Activated CD4-positive, CD25-positive, alpha-beta regulatory T cell treated with anti-CD3 and anti-CD28 coated beads, Interleukin-2, amount 50 U/mL, for 16 hours (primary cell): ENCODE results near the gene SLF1.

Experiments used
- DNase-seq: peaks from one replicate; pipeline ENCODE4 v3.0.0-alpha.2; 2020; ENCODE audit warnings: low read depth, low spot score

The SLF1 gene

DNA sequence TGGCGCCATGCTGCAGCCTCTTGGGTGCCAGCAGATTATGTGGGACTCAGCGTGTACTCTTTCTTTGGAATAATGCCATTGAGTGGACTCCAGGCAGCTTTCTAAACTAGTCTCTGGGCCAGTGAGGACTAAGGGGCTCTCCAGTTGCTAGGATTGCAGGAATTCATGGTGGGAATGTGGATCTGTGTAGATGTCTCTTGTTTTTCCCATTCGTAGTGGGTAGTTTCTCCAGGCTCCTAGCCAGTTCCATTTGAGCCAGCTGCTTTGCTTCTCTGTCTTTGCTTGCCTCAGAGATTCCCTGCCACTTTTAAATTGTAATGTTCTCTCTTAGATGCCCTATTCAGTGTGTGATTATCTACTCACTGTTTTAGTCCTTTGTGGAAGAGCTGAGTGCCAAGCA lies 42.6 kb downstream of the SLF1 start:
- no peak for DNase-seq

GRCh38 chr5:94667937-94668336 lies 49.5 kb downstream of the SLF1 start:
- no peak for DNase-seq

DNA sequence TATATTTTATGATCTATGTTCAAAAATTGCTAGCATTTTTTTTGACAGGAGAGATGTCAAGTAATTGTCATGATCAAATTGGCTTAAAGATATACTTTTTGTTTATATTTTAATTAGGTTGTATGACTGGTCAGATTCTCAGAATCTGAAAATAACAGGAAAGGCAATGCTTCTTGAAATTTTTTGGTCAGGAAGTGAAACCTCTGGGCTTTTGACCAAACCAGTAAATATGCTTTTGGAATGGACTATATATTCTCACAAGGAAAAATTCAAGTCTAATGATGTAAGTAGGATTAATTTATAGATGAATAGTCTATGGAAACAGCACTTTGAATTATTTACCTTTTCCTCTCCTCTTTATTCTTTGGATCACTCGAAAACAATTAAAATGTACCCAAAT lies 52.3 kb downstream of the SLF1 start:
- no peak for DNase-seq

- no peak for DNase-seq
These were observed 54.3 kb downstream of the SLF1 start for GRCh38 chr5:94672746-94673145.

DNA sequence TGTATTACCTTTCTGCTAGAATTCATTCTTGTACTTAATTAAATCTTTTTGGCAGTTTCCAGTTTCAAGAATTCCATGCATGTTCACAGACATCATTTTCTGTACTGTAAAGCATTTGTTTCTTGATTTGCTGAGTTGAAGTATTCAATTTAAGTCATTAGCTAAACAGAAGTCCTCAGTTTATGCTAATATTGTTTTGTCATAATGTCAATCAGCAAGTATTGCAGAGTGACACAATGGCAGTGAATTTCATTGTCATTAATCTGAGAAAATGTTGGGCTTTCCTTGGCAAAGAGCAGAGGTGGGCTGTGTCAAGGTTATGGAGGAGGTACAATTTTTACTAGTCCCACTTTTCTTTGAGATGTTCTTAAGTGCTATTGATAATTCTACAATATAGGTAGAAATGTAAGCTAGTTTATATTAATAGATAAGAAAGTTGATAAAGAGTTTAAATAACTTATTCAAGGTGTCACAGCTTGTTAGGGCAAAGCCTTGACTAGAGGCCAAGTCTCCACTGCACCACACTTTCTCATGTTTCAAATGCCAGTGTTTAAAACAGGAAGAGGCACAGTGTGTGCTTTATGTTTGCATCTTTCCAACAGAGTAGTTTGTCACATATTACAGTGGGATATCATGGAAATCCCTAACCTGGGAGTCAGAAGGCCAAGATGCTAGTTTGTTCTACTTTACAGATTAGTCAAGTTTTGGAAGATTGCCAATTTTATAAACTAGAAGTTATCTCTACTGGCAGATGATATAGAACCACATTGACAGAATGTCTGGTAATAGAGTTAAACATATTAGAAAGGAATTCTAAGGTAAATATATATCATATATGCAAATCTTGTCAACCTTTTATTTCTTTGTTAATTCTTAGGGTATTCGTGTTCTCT lies 56.3 kb downstream of the SLF1 start:
- no peak for DNase-seq

DNA sequence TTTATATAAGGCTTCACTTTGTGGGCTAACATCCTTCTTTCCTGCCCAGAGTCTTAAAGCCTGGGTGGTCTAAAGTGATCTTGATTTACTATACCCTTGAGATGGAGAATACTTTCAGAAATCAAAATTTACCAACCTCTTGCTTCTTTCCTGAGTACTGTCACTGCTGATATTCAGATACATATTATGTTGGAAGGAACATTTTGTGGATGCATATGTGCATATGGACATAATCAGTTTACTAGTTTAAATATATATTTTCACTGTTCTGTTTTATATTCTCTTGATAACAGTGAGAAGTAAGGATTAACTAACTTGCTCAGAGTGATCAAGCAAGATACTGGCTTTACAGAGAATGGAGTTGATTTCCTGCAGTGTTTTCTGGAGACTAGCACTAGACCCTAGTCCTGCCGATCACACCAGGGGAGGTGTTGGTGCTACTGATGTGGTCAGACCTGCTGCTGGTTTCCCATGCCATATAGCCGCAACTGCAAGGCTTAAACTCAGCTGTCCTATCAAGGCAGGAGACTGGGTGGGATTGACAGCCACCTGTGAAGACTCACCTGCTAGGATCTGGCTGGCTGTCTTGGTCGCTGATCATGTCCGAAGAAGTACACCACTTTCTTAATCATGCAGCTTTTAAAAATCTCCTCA lies 57.6 kb downstream of the SLF1 start:
- DNase-seq, result no peak

DNA sequence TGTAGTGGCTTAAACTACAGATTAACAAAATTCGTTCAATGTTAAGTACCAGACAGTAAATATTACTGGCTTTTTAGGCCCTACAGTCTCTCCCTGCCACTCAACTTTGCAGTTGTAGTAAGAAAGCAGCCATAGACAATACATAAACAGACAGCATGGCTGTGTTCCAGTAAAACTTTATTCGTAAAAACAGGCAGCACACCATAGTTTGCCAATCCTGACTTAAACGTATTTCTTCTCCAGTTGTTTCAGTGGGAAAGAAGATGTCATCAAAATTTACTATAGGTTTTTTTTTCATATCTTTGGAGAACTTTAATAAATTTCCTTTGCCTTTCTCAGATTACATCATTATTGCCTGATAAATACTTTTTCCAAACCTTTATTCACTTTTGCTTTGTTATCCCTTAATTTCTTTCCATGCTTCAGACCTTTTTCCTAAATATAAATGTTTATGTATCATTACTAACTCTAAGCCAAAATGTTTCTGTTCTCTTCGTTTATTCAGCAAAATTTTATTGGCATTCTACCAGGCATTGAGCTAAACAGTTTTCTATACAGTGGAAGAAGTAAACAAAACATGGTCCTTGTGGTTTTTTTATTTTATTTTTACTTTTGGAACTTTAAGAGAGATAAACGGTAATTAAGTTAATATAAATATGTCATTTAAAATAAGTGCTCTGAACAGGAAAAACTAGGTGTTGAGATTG lies 64.5 kb downstream of the SLF1 start:
- DNase-seq, result no peak

GRCh38 chr5:94689908-94690307 lies 71.4 kb downstream of the SLF1 start:
- no peak for DNase-seq

- no peak for DNase-seq
These were observed 72.3 kb downstream of the SLF1 start for GRCh38 chr5:94690778-94691177.

DNA sequence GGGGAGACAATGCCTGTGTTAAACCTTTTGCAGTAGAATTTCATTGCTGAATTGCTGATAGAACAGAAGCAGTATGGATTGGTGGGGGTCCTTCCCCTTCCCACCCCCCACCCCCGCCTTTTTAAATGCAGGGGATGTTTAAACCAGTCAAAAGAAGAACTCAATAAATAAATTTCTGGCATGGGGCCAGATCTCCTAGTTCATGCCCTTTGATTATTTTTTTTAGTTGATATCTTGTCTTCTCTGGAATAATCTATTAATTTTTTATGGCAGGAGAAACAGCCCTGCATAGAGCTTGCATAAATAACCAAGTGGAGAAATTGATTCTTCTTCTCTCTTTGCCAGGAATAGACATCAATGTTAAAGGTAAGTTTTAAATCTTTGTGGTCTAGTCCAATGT lies 72.8 kb downstream of the SLF1 start:
- DNase-seq, result no peak

DNA sequence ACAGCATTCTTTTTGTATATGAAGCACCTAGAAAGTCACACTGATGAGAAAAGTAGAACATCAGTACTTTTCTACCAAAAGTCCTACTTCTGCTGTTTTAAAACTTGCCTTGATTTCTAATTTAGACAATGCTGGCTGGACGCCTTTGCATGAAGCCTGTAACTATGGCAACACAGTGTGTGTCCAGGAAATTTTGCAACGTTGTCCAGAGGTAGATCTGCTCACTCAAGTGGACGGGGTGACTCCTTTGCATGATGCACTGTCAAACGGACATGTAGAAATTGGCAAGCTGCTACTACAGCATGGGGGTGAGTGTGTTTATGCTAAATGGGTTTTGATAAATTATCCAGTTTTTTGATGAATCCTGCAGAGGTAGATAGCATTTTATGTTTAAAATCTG lies 73.5 kb downstream of the SLF1 start:
- no peak for DNase-seq

- no peak for DNase-seq
These were observed 74.1 kb downstream of the SLF1 start for GRCh38 chr5:94692581-94692980.

DNA sequence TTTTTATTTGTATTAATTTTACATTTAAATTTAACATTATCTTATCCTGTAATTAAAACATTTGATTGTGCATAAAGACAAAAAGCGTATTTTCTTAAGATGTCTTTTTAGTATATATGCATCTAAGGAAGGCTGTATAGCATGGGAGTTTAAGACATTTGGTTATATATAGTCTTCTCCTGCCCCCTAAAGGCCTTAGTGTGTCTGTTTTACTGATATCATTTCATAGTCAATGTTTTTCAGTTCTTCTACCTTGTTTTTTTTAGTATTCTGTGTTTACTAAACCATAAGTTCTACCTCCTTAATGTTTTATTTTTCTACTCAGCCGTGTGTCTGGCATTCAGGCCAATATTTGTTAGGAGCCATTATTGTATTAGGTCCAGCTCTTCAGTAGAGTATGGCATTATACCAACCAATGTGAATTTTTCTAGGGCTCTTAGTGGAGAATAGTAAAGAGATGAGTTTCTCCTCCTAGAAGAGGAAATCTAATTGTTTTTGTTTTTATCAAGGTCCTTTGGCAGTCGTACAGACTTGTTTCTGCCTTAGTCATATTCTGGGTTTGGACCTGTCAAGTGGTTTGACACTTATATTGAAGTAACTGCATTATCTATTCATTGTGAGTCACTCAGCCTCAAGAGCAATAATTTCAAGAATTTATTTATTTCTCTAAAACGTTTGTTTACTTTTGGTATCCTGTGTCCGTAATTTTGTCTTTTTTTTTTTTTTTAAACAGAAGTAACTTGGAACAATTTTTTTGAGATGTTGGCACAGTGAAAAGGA lies 74.8 kb downstream of the SLF1 start:
- DNase-seq, result no peak

DNA sequence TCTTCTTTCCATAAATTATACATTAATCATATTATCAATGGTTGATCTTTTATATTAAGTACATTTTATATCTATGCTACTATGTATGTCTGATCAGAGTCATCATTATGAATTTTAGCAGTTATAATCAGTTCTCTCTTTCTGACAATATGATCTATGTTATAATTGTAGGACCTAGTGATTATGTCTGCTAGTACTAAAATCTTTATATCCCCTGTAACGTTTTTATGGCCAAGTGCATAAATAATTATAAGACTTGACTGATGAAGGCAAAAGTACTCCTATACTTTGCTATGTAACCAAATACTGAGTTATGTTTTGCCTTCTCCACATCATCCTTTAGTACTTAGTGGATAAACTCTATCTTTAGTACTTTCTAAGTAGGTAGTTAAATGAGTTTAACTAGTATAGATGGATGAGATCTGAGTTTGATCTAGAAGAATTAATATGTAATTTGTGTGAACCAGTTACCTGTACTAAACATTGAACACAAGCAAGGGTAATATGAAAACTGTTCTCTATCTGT lies 75.4 kb downstream of the SLF1 start:
- no peak for DNase-seq

DNA sequence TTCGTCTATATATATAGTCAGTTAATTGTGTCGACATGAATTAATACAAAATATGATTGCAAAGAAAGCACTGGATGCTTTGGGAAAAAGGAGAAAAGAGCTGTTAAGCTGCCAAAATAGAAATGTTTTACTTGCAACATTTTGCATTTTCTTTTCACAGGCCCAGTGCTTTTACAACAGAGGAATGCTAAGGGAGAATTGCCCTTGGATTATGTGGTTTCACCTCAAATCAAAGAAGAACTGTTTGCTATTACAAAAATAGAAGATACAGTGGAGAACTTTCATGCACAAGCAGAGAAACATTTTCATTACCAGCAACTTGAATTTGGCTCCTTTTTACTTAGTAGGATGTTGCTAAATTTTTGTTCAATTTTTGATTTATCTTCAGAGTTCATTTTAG lies 76.2 kb downstream of the SLF1 start:
- DNase-seq, result no peak

GRCh38 chr5:94698197-94698596 lies 79.7 kb downstream of the SLF1 start:
- no peak for DNase-seq

GRCh38 chr5:94699562-94699961 lies 81.1 kb downstream of the SLF1 start:
- DNase-seq, result no peak

DNA sequence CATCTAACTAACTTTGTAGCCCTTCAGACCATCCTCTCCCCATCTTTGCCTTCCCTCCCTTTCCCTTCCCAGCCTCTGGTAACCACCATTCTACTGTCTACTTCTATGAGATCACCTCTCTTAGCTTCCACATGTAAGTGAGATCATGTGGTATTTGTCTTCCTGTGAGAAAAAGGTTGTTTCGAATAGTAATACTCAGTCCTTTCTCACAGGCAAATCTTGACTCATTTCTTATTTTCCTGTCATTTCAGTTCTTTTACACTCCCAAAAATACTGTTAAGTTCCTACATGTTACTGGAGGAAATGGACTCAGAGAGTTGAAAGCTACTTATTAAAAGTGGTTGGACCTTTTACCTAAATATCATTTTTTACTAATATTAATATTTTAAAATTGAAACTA lies 82.1 kb downstream of the SLF1 start:
- no peak for DNase-seq

DNA sequence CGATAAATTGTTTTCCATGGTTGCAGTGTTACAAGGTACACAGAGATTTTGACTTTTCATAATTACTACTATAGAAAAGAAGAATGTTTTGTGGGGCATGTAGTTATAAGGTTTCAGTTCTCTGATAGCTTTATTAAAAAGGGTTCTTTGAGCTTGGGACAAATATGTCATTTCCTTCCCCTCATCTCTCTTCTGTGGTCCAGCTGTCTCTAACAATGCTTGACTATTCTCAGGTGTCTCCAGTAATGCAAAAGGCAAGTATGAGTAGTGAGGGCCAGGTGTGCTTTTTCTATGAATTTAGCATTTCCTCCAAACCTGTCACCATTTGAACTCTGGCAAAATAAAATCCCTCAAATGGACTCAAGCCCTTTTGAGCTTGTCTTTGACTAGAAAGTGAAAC lies 84.3 kb downstream of the SLF1 start:
- DNase-seq, result no peak

DNA sequence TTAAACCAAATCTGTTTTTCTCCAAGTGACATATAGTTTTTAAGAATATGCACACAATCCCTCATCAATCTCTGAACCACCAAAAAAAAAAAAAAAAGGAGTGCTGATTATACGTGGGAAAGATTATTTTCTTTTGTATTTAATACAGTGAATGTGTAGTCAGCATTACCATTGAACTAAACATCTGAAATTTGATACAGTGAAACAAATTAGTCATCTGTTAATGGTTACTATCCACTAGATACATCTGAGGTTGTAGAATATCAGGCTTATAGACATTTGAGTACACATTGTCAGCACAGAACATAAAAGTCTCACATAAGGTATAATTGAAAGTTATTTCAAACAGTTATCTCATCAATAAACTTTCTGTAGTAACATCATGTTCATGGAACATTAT lies 87.0 kb downstream of the SLF1 start:
- no peak for DNase-seq

DNA sequence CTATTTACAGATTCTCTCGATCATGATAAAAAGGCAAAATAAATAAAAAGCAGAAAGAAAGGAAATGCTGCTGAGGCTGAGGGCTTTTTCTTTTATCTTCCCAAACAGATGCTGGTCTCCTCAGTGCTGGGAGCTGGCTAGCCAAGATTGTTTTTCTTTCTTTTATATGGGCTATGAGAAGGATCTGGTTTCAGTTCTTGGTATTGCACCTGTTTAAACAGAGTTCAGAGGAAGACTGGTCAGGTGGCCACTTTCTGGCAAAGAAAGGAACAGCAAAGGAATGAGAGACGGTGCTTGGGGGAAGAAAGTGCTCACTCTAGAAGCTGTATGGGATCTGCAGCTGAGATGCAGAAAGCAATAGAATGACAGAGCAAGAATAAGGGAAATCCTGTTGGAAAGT lies 88.9 kb downstream of the SLF1 start:
- no peak for DNase-seq

DNA sequence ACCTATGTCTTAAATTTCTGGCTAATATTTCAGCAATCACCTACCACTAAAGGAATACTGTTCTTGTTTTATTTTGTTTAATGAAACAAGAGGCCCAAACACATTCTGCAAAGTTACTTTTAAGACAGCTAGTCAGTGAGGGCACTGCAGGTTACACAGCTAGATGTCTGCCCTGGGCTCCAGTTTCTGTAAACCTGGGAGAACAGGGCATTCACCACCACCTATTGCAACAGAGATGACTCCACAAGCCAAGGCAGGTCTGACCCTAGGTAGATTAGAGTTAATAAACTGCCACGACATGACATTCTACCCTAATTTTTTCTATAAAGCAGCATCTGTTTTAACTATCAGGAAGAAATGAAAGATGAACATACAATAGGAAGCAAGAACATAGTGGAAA lies 90.8 kb downstream of the SLF1 start:
- no peak for DNase-seq
